ENCODE data around the gene LINGO3.
"Not testable (repeated sequence)": the region's sequence is repeated elsewhere in the genome, so short reads cannot be mapped to it uniquely, and the experiment has no call there.

LINGO3 gene

GRCh38 chr19:2287585-2288337, 20.2 kb downstream of the LINGO3 start:
- DNase-seq (ENCODE audit: extremely low spot score) = no peak
- POLR2A ChIA-PET = interaction anchor here (0.9 to 1.5 kb wide), 2 partner anchors 13 to 17 kb away, joined by 3 to 4 read pairs; no protein-coding TSS in a partner anchor
- CTCF ChIA-PET = no interaction called here
- TF ChIP-seq L3MBTL2 (conservative IDR thresholded peaks at IDR 0.05) (no peak), TARDBP (IDR thresholded peaks at IDR 0.05) (no peak), FOXA1 (IDR thresholded peaks at IDR 0.05) (no peak), SP1 (IDR thresholded peaks at IDR 0.05) (no peak), SUZ12 (IDR thresholded peaks at IDR 0.05) (no peak), HDGF (IDR thresholded peaks at IDR 0.05; ENCODE audit: borderline replicate concordance) (no peak), FOXM1 (IDR thresholded peaks at IDR 0.05; ENCODE audit: borderline replicate concordance) (no peak), ELF4 (IDR thresholded peaks at IDR 0.05) (no peak), ZNF384 (IDR thresholded peaks at IDR 0.05) (no peak), FOXK2 (IDR thresholded peaks at IDR 0.05) (no peak), ARNT (IDR thresholded peaks at IDR 0.05) (no peak), LEF1 (IDR thresholded peaks at IDR 0.05; ENCODE audit: borderline replicate concordance) (no peak), NFRKB (IDR thresholded peaks at IDR 0.05) (no peak), CTBP1 (IDR thresholded peaks at IDR 0.05; ENCODE audit: borderline replicate concordance) (no peak), BHLHE40 (IDR thresholded peaks at IDR 0.05; ENCODE audit: borderline replicate concordance) (no peak)
- TF ChIP-seq, protein P1, sequence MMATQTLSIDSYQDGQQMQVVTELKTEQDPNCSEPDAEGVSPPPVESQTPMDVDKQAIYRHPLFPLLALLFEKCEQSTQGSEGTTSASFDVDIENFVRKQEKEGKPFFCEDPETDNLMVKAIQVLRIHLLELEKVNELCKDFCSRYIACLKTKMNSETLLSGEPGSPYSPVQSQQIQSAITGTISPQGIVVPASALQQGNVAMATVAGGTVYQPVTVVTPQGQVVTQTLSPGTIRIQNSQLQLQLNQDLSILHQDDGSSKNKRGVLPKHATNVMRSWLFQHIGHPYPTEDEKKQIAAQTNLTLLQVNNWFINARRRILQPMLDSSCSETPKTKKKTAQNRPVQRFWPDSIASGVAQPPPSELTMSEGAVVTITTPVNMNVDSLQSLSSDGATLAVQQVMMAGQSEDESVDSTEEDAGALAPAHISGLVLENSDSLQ (IDR thresholded peaks at IDR 0.05) = no peak

DNA sequence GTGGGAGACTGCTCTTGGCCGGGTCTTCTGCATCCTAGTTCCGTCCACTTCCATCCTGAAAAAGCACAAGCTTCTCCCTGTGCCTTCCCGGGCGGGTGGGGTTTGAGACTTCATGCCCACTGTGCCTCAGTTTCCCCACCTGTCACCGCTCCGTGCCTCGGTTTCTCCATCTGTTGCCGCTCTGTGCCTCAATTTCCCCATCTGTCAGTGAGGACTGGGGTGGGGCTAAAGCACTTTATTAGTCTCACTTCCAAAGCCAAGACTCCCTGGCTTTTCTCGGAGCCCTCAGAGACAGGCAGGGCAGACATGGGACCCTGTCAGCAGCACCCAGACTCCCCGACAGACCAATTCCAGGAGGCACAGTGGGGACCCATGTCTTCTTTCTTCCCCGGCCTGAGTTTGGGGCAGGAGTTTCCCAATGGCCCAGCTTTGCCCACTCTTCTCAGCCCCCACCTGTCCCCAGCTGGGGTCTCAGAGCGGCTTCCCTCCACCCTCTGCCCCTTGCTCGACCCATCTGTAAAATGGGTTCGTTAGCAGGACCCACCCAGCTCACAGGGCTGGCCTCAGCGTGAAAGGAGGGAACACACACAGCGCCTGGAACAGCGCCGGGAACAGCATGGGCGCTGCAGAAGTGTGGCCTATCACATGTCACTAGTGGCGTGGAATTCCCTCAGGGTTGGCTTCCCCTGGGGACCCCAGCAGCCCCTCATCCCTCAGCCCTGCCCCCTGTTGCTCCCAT, 21.4 kb downstream of the LINGO3 start:
- CTCF ChIA-PET = no interaction called here
- no peak for TF ChIP-seq FOXM1 (IDR thresholded peaks at IDR 0.05; ENCODE audit: borderline replicate concordance)
- no peak for TF ChIP-seq ELF4 (IDR thresholded peaks at IDR 0.05)
- no peak for TF ChIP-seq CTBP1 (IDR thresholded peaks at IDR 0.05; ENCODE audit: borderline replicate concordance)
- no peak for TF ChIP-seq SUZ12 (IDR thresholded peaks at IDR 0.05)
- POLR2A ChIA-PET = no interaction called here

DNA sequence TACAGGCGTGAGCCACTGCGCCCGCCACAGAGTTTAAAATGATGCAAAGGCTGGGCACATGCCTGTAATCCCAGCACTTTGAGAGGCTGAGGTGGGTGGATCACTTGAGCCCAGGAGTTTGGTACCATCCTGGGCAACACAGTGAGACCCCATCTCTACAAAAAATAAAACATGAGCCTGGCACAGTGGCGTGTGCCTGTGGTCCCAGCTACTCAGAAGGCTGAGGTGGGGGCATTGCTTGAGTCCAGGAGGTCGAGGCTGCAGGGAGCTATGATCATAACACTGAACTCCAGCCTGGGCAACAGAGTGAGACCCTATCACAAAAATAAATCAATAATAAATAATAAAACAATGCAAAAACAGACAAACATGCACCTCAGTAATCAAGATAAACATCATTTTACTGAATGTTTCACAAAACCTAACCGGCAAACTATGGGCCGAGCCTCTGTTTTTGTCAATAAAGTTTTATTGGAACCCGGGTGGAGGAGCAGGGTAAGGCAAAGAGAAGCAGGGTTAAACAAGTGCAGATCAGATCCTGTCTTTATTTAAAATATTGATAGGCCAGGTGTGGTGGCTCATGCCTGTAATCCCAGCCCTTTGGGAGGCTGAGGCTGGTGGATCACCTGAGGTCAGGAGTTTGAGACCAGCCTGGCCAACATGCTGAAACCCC, 24.0 kb downstream of the LINGO3 start:
- POLR2A ChIA-PET = no interaction called here
- CTCF ChIA-PET = no interaction called here
- DNase-seq (ENCODE audit: extremely low spot score) = no peak
- peak; percentile 77 for TF ChIP-seq ZNF384 (IDR thresholded peaks at IDR 0.05)
- no peak for TF ChIP-seq FOXK2 (IDR thresholded peaks at IDR 0.05)

More for the DNA sequence above, 21.4 kb downstream of the LINGO3 start:
- no peak for DNase-seq (ENCODE audit: extremely low spot score)

GRCh38 chr19:2282862-2283237, 25.1 kb downstream of the LINGO3 start:
- CTCF ChIA-PET = no interaction called here
- TF ChIP-seq L3MBTL2 (conservative IDR thresholded peaks at IDR 0.05) = no peak
- TF ChIP-seq FOXM1 (IDR thresholded peaks at IDR 0.05; ENCODE audit: borderline replicate concordance) = no peak
- no peak for TF ChIP-seq SP1 (IDR thresholded peaks at IDR 0.05)
- no peak for TF ChIP-seq FOXA1 (IDR thresholded peaks at IDR 0.05)
- no peak for TF ChIP-seq ZNF384 (IDR thresholded peaks at IDR 0.05)
- no peak for TF ChIP-seq CTBP1 (IDR thresholded peaks at IDR 0.05; ENCODE audit: borderline replicate concordance)
- TF ChIP-seq HDGF (IDR thresholded peaks at IDR 0.05; ENCODE audit: borderline replicate concordance) = no peak
- no peak for TF ChIP-seq ELF4 (IDR thresholded peaks at IDR 0.05)
- no peak for TF ChIP-seq FOXK2 (IDR thresholded peaks at IDR 0.05)
- TF ChIP-seq BHLHE40 (IDR thresholded peaks at IDR 0.05; ENCODE audit: borderline replicate concordance) = no peak
- TF ChIP-seq TARDBP (IDR thresholded peaks at IDR 0.05) = no peak
- TF ChIP-seq ARNT (IDR thresholded peaks at IDR 0.05) = no peak
- TF ChIP-seq LEF1 (IDR thresholded peaks at IDR 0.05; ENCODE audit: borderline replicate concordance) = no peak
- TF ChIP-seq, protein P1 (IDR thresholded peaks at IDR 0.05) = no peak
- no peak for TF ChIP-seq SUZ12 (IDR thresholded peaks at IDR 0.05)
- no peak for TF ChIP-seq NFRKB (IDR thresholded peaks at IDR 0.05)
- no peak for DNase-seq (ENCODE audit: extremely low spot score)
- POLR2A ChIA-PET = no interaction called here

- ChIA-PET CTCF (no interaction called here), POLR2A (no interaction called here)
- no peak for DNase-seq (ENCODE audit: extremely low spot score)
- no peak for TF ChIP-seq ZNF384 (IDR thresholded peaks at IDR 0.05)
Measured at GRCh38 chr19:2282062-2282861, 25.7 kb downstream of the LINGO3 start, which contains the start of gene PEAK3. Gene PEAK3, minus strand, starts transcription at chr19:2282175. Its CDS starts 1,244 bp downstream, at chr19:2280931.

DNA sequence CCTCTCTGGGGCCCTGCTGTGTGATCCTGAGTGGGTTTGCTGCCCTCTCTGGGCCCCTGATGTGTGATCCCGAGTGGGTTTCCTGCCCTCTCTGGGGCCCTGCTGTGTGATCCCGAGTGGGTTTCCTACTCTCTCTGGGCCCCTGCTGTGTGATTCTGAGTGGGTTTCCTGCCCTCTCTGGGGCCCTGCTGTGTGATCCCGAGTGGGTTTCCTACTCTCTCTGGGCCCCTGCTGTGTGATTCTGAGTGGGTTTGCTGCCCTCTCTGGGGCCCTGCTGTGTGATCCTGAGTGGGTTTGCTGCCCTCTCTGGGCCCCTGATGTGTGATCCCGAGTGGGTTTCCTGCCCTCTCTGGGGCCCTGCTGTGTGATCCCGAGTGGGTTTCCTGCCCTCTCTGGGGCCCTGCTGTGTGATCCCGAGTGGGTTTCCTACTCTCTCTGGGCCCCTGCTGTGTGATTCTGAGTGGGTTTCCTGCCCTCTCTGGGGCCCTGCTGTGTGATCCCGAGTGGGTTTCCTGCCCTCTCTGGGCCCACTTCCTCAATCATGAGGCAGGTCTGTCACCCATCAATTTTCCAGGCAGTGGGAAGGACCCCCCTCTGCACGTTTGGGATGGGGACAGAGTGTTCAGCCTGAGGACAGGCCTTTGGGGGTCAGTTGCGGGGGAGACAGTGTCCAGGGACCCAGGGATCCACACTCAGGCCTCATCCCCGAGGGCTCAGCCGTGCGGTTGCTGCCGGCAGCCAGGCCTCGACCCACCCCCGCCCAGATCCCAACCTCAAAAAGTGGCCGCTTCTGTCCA, 26.5 kb downstream of the LINGO3 start:
- POLR2A ChIA-PET; CTCF ChIA-PET; DNase-seq (ENCODE audit: extremely low spot score): not testable (repeated sequence)
